HCT116 (cell line): ENCODE data around the gene MPIG6B. TPM values are rescaled to one million over a fixed set of nuclear protein-coding genes. Genes with fewer than 3 reads are reported as not detected.

Source experiments
- ATAC-seq: fragments of 200-7000 bp; cut with Tn5 transposase; 2 replicates; pipeline ENCODE4 v1.9.1; 2020; ENCODE audit warnings: mild to moderate bottlenecking, moderate library complexity
- BruUV-seq: library from RNA; stranded (reverse); fragments of 400-500 nt; replicated peaks from 2 replicates; lab custom pipeline; 2021; lab: Mats Ljungman, UMichigan
- CTCF ChIA-PET: fragments of 300-600 bp; sonication (Branson Sonifier 250); formaldehyde crosslinking; loops from one replicate; lab custom pipeline; 2021; ENCODE audit warnings: antibody characterized with exemption; lab: Charles Lee
- POLR2A ChIA-PET: fragments of 300-600, 350-600 bp; sonication (Branson Sonifier 250); formaldehyde crosslinking; loops from one replicate; lab custom pipeline; 2021; ENCODE audit warnings: antibody characterized with exemption; lab: Charles Lee
- RAD21 ChIA-PET, 2 experiments: fragments of 300-600 bp; sonication (Branson Sonifier 250); formaldehyde crosslinking; loops; one replicate each; lab custom pipeline; 2023; ENCODE audit warnings: low total read pairs in 2 of 2; ENCODE audit not compliant: uncharacterized antibody in 2 of 2, unreplicated experiment in 2 of 2, low non-redundant PET in 1 of 2; lab: Charles Lee
- DNase-seq: peaks from one replicate; pipeline ENCODE4 v3.0.0-alpha.2; 2010; ENCODE audit warnings: low read depth, low spot score
- H2AFZ ChIP-seq: fragments of 200-600 bp; shearing (Covaris generic), sonication (generic); 2 replicates; pipeline ENCODE4 v1.6.1; 2017; ENCODE audit warnings: low read depth, mixed run types, mixed read lengths, antibody characterized with exemption, low read length; ENCODE audit not compliant: poor library complexity, severe bottlenecking
- H3K27ac ChIP-seq: 2 replicates; pipeline ENCODE4 v1.5.1; 2012; ENCODE audit warnings: low read depth, low read length
- H3K27me3 ChIP-seq: fragments of 200-600 bp; sonication (generic); 2 replicates; pipeline ENCODE4 v1.6.1; 2016; ENCODE audit warnings: mixed run types, low read length, mixed read lengths; ENCODE audit not compliant: insufficient read depth
- H3K36me3 ChIP-seq, 2 experiments: fragments of 200-500 bp in 1 of 2; fragments of 200-600 bp in 1 of 2; sonication (Bioruptor generic) in 1 of 2; sonication (generic) in 1 of 2; 2 replicates each; pipeline versions ENCODE4 v1.5.1 to v1.6.1; 2014 to 2016; ENCODE audit warnings: low read length in 2 of 2, inconsistent platforms in 1 of 2, mixed read lengths in 1 of 2, mixed run types in 1 of 2; ENCODE audit not compliant: insufficient read depth in 2 of 2, control insufficient read depth in 1 of 2
- H3K4me1 ChIP-seq, 2 experiments: fragments of 200-600 bp in 1 of 2; sonication (generic) in 1 of 2; 2 replicates each; pipeline versions ENCODE4 v1.5.1 to v1.6.1; 2012 to 2017; ENCODE audit warnings: low read length in 2 of 2, inconsistent platforms in 1 of 2, mild to moderate bottlenecking in 1 of 2, mixed read lengths in 1 of 2, mixed run types in 1 of 2, moderate library complexity in 1 of 2; ENCODE audit not compliant: insufficient read depth in 2 of 2, control insufficient read depth in 1 of 2
- H3K4me2 ChIP-seq: fragments of 200-600 bp; sonication (generic); 2 replicates; pipeline ENCODE4 v1.6.1; 2017; ENCODE audit warnings: mixed run types, low read length, mixed read lengths
- H3K4me3 ChIP-seq, 2 experiments: fragments of 200-600 bp in 1 of 2; sonication (generic) in 1 of 2; replicated peaks in 1 of 2; 2 replicates each; pipeline ENCODE4 v1.5.1; 2011 to 2016; ENCODE audit warnings: low read length in 2 of 2, control low read depth in 1 of 2, low read depth in 1 of 2, mild to moderate bottlenecking in 1 of 2, mixed read lengths in 1 of 2, mixed run types in 1 of 2
- H3K79me2 ChIP-seq: fragments of 200-600 bp; sonication (generic); 2 replicates; pipeline ENCODE4 v1.6.1; 2017; ENCODE audit warnings: mild to moderate bottlenecking, mixed run types, low read length, moderate library complexity, mixed read lengths; ENCODE audit not compliant: insufficient read depth
- H3K9ac ChIP-seq: fragments of 200-600 bp; sonication (generic); 2 replicates; pipeline ENCODE4 v1.6.1; 2016; ENCODE audit warnings: low read length, mixed read lengths
- H3K9me2 ChIP-seq: fragments of 200-600 bp; sonication (generic), shearing (Covaris generic); 2 replicates; pipeline ENCODE4 v1.6.1; 2017; ENCODE audit warnings: mixed run types, mild to moderate bottlenecking, moderate library complexity; ENCODE audit not compliant: insufficient read depth
- H3K9me3 ChIP-seq, 2 experiments: fragments of 200-500 bp in 1 of 2; fragments of 200-600 bp in 1 of 2; sonication (Bioruptor generic) in 1 of 2; sonication (generic) in 1 of 2; 2 replicates each; pipeline ENCODE4 v1.6.1; 2014 to 2017; ENCODE audit warnings: low read length in 2 of 2, mixed read lengths in 2 of 2, inconsistent platforms in 1 of 2, low read depth in 1 of 2, mild to moderate bottlenecking in 1 of 2, mixed run types in 1 of 2, moderate library complexity in 1 of 2; ENCODE audit not compliant: control insufficient read depth in 1 of 2, insufficient read depth in 1 of 2
- H4K20me1 ChIP-seq: fragments of 200-600 bp; sonication (generic), shearing (Covaris generic); 2 replicates; pipeline ENCODE4 v1.6.1; 2017; ENCODE audit warnings: mixed run types, mild to moderate bottlenecking, moderate library complexity; ENCODE audit not compliant: insufficient read depth
- EZH2phosphoT487 ChIP-seq: fragments of 200-600 bp; IDR thresholded peaks from 2 replicates; pipeline ENCODE4 v1.6.1; 2018; ENCODE audit warnings: antibody characterized with exemption, borderline replicate concordance
- RAD21 ChIP-seq: IDR thresholded peaks from 2 replicates; pipeline ENCODE4 v1.6.1; 2012; ENCODE audit warnings: low read depth, mild to moderate bottlenecking
- REST ChIP-seq: IDR thresholded peaks from 2 replicates; pipeline ENCODE4 v1.6.1; 2012; ENCODE audit warnings: low read depth
- ZBTB33 ChIP-seq: IDR thresholded peaks from 2 replicates; pipeline ENCODE4 v1.6.1; 2011; ENCODE audit warnings: mild to moderate bottlenecking, low read length, moderate library complexity; ENCODE audit not compliant: insufficient replicate concordance; ENCODE audit errors: extremely low read depth
- intact Hi-C: fragments of 100-400 bp; cut with micrococcal nuclease; formaldehyde crosslinking; loops from 2 replicates; pipeline ENCODE4 v1.10.0; 2022
- total RNA-seq: library from RNA; stranded (reverse); gene quantifications from one replicate; pipeline ENCODE4 v1.2.1, GENCODE V29; 2021; ENCODE audit not compliant: unreplicated experiment

The MPIG6B gene
- total RNA-seq, 1 experiment from 2014 or later, result 0.42 TPM

- no peak overlapping the region for H3K4me2 ChIP-seq
- H3K9me2 ChIP-seq, result no peaks in the 10 kb centered on the region
- RAD21 ChIA-PET, result no interaction called here
- H3K36me3 ChIP-seq, result peaks cover 22 to 24% of the 10 kb centered on the region in 2 experiments; a peak in 3 of 4 replicates
- TF ChIP-seq RAD21, result no peak
- no peak for TF ChIP-seq EZH2phosphoT487
- TF ChIP-seq REST, result no peak
- TF ChIP-seq ZBTB33, result no peak
- H3K79me2 ChIP-seq, result no peaks in the 10 kb centered on the region
- no peak overlapping the region for H3K27ac ChIP-seq
- no peak for ATAC-seq
- no peaks in the 10 kb centered on the region for H3K9me3 ChIP-seq
- no peak for DNase-seq
- intact Hi-C loops, result no loop called here
- no peak overlapping the region for H3K9ac ChIP-seq
- no peak overlapping the region for H3K4me3 ChIP-seq
- H4K20me1 ChIP-seq, result no peaks in the 10 kb centered on the region
- BruUV-seq, result no TSS peak
- no peaks in the 10 kb centered on the region for H3K27me3 ChIP-seq
- CTCF ChIA-PET, result no interaction called here
- no peak overlapping the region for H2AFZ ChIP-seq
- POLR2A ChIA-PET, result no interaction called here
- H3K4me1 ChIP-seq, result peaks cover 11 to 16% of the 10 kb centered on the region in 2 experiments
Observed at GRCh38 chr6:31692353-31692752, 30.8 kb upstream of the MPIG6B start.
